HL-60 (cell line): ENCODE results near the gene XCL2.

ENCODE experiments used
- DNase-seq, 2 experiments: peaks; one replicate each; pipeline ENCODE4 v3.0.0-alpha.2; 2010 to 2020; ENCODE audit warnings: low read depth in 1 of 2, low spot score in 1 of 2
- H3K27ac ChIP-seq: fragments of 250-450 bp; sonication (Bioruptor Pico); replicated peaks from 2 replicates; pipeline ENCODE4 v1.5.1; 2020; ENCODE audit warnings: mild to moderate bottlenecking, moderate library complexity
- H3K27me3 ChIP-seq: fragments of 250-450 bp; sonication (Bioruptor Pico); 2 replicates; pipeline ENCODE4 v1.5.1; 2021; ENCODE audit warnings: mild to moderate bottlenecking, moderate library complexity; ENCODE audit not compliant: insufficient read depth, poor library complexity, severe bottlenecking
- H3K4me3 ChIP-seq: replicated peaks from 2 replicates; pipeline ENCODE4 v1.5.1; 2011; ENCODE audit warnings: mild to moderate bottlenecking, control low read depth, low read length; ENCODE audit not compliant: insufficient read depth
- CTCF ChIP-seq: IDR thresholded peaks from one replicate; pipeline ENCODE4 v1.5.1; 2011; ENCODE audit warnings: low read length, control low read depth, inconsistent platforms; ENCODE audit not compliant: insufficient read depth
- GABPA ChIP-seq: IDR thresholded peaks from 2 replicates; pipeline ENCODE4 v1.6.1; 2012; ENCODE audit warnings: low read depth
- POLR2AphosphoS5 ChIP-seq: IDR thresholded peaks from 2 replicates; pipeline ENCODE4 v1.6.1; 2012; ENCODE audit warnings: low read depth
- REST ChIP-seq: IDR thresholded peaks from 2 replicates; pipeline ENCODE4 v1.6.1; 2012; ENCODE audit warnings: low read depth; ENCODE audit not compliant: insufficient replicate concordance
- SPI1 ChIP-seq: IDR thresholded peaks from 2 replicates; pipeline ENCODE4 v1.6.1; 2012; ENCODE audit warnings: low read depth, mild to moderate bottlenecking, borderline replicate concordance

The XCL2 gene

GRCh38 chr1:168585191-168585590 is 41.4 kb upstream of the XCL2 start:
- no peak for DNase-seq
- no peak for TF ChIP-seq SPI1
- TF ChIP-seq POLR2AphosphoS5, result no peak
- no peak for TF ChIP-seq GABPA
- TF ChIP-seq CTCF, result no peak
- TF ChIP-seq REST, result no peak
- no peak overlapping the region for H3K27ac ChIP-seq
- H3K4me3 ChIP-seq, result no peak overlapping the region
- no peaks in the 10 kb centered on the region for H3K27me3 ChIP-seq

DNA sequence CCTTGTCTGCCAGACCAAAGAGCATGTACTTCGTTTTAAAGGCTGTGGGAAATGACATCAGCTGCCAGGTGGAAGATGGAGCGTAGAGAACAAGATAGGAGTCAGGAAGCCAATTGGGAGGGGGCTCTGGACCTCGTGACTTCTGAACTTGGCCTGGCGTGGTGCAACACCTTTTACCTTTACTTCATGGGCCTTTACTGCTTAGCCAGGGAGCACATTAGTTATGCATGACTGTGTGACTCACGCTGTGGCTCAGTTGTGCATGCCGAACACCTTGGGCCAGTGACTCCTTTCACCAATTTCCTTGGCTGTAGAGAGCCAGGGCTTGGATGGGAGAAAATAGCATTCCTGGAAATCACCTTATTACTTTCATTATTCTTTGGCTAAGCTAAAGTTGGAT is 39.8 kb upstream of the XCL2 start:
- TF ChIP-seq SPI1, result no peak
- TF ChIP-seq POLR2AphosphoS5, result no peak
- no peak for TF ChIP-seq GABPA
- TF ChIP-seq CTCF, result no peak
- no peak for TF ChIP-seq REST
- Histone ChIP-seq H3K4me3 (no peak overlapping the region), H3K27ac (no peak overlapping the region), H3K27me3 (no peaks in the 10 kb centered on the region)
- DNase-seq, result no peak

DNA sequence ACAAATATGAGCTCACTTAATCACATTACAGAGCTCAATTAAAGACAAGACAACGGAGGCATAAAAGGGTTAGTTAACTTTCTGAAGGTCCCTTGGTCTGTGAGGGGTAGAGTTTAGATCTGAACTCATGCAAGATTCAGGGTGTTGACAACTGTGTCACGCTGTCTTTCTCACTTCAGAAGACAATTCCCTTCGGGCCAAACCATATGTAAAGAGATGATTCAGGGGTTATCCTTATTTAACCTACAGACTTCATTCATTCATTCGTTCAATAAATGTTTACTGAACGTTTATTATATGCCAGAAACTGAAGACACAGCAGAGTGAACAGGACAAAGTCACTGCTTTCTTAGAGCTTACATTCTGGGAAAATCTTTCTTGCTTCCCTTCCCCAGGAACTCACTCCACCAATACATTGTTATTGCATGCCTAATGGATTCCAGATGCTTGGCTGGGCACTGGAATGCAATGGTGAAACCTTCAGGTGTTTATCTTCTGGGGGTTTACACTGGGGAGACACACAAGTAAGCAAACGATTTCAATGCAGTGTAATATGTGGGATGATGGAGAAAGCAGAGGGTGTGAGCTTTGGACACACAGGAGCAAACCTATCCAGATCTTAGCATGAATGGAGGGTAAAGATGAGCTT is 39.0 kb upstream of the XCL2 start:
- no peak overlapping the region for H3K4me3 ChIP-seq
- TF ChIP-seq SPI1 (no peak), POLR2AphosphoS5 (no peak), GABPA (no peak), CTCF (no peak), REST (no peak)
- H3K27ac ChIP-seq, result no peak overlapping the region
- H3K27me3 ChIP-seq, result no peaks in the 10 kb centered on the region
- no peak for DNase-seq
